CD4-positive, alpha-beta T cell (primary cell): ENCODE data around the gene ZFP57. TPM values are rescaled to one million over a fixed set of nuclear protein-coding genes. Genes with fewer than 3 reads are reported as not detected.

ENCODE experiments used
- ATAC-seq: fragments of 200-7000 bp; cut with Tn5 transposase; one replicate; pipeline ENCODE4 v1.10.0; 2022; ENCODE audit warnings: mild to moderate bottlenecking; ENCODE audit not compliant: poor library complexity
- CTCF ChIA-PET: fragments of 350-600 bp; sonication (Branson Sonifier 250); formaldehyde crosslinking; loops from one replicate; lab custom pipeline; 2021; ENCODE audit warnings: antibody characterized with exemption, inconsistent platforms; lab: Charles Lee
- POLR2A ChIA-PET: fragments of 350-600 bp; sonication (Branson Sonifier 250); formaldehyde crosslinking; loops from one replicate; lab custom pipeline; 2021; ENCODE audit warnings: antibody characterized with exemption, inconsistent platforms; lab: Charles Lee
- DNase-seq, 14 experiments: peaks; one replicate each; pipeline ENCODE4 v3.0.0-alpha.2; 2013 to 2020; ENCODE audit warnings: mixed read lengths in 2 of 14
- H3K27ac ChIP-seq, 2 donors: one replicate each; pipeline versions ENCODE4 v1.5.1 to v1.7.0; 2013; ENCODE audit warnings: low read length in 2 of 2, low read depth in 1 of 2, mild to moderate bottlenecking in 1 of 2
- H3K27me3 ChIP-seq, 2 experiments: 1 replicate in 1 of 2; 2 replicates in 1 of 2; pipeline versions ENCODE4 v1.6.1 to v1.7.0; 2013; ENCODE audit warnings: low read length in 2 of 2, control low read depth in 1 of 2, mild to moderate bottlenecking in 1 of 2, moderate library complexity in 1 of 2; ENCODE audit not compliant: insufficient read depth in 2 of 2, control insufficient read depth in 1 of 2
- H3K36me3 ChIP-seq: one replicate; pipeline ENCODE4 v1.6.1; 2013; ENCODE audit warnings: low read length, control low read depth; ENCODE audit not compliant: insufficient read depth
- H3K4me1 ChIP-seq: one replicate; pipeline ENCODE4 v1.6.1; 2013; ENCODE audit warnings: low read length, control low read depth; ENCODE audit not compliant: insufficient read depth
- H3K4me3 ChIP-seq: one replicate; pipeline ENCODE4 v1.5.1; 2013; ENCODE audit warnings: mild to moderate bottlenecking, low read length, moderate library complexity
- H3K9me3 ChIP-seq, 2 experiments: 1 replicate in 1 of 2; 2 replicates in 1 of 2; pipeline versions ENCODE4 v1.6.1 to v1.7.0; 2013; ENCODE audit warnings: low read length in 2 of 2, mild to moderate bottlenecking in 2 of 2, control low read depth in 1 of 2, moderate library complexity in 1 of 2; ENCODE audit not compliant: control insufficient read depth in 1 of 2, insufficient read depth in 1 of 2
- H3K27ac Mint-ChIP-seq: one replicate; pipeline ENCODE4 v1.8.0; 2020; ENCODE audit warnings: mixed read lengths
- H3K27me3 Mint-ChIP-seq: one replicate; pipeline ENCODE4 v1.8.0; 2021; ENCODE audit warnings: mixed read lengths
- H3K36me3 Mint-ChIP-seq: one replicate; pipeline ENCODE4 v1.8.0; 2021; ENCODE audit warnings: low read depth, mixed read lengths
- H3K4me1 Mint-ChIP-seq: one replicate; pipeline ENCODE4 v1.8.0; 2021; ENCODE audit warnings: low read depth, mixed read lengths
- H3K4me3 Mint-ChIP-seq: one replicate; pipeline ENCODE4 v1.8.0; 2020; ENCODE audit warnings: mild to moderate bottlenecking, mixed read lengths
- H3K9me3 Mint-ChIP-seq: one replicate; pipeline ENCODE4 v1.8.0; 2020; ENCODE audit warnings: mixed read lengths
- intact Hi-C, 2 experiments: fragments of 100-400 bp; cut with DNase I in 1 of 2; cut with micrococcal nuclease in 1 of 2; formaldehyde crosslinking; loops; one replicate each; pipeline versions ENCODE4 v1.15.1 to v1.9.0; 2023 to 2025; cut with DNase I, micrococcal nuclease
- total RNA-seq, 174 experiments: library from RNA in 2 of 174; stranded (reverse) in 2 of 174; gene quantifications; one replicate each; pipeline ENCODE4 v1.2.3 and lab custom pipeline; 2021 to 2026
- TF ChIP-seq, protein P1 (sequence below): fragments of 200-600 bp; IDR thresholded peaks from one replicate; pipeline ENCODE4 v1.8.0; 2022; ENCODE audit warnings: antibody characterized with exemption, mild to moderate bottlenecking

ZFP57 gene
- total RNA-seq, 2 experiments from 2014 or later: not detected

- H3K9me3 Mint-ChIP-seq: no peaks in the 10 kb centered on the region
- ChIA-PET CTCF (interaction anchor here (3.1 to 4.7 kb wide), 3 partner anchors 9 to 13 kb away, joined by 12 to 45 read pairs (median 14); no protein-coding TSS in a partner anchor), POLR2A (interaction anchor here (0.8 to 3.6 kb wide), 5 partner anchors 8 to 14 kb away, joined by 4 to 60 read pairs (median 11); partner anchors contain the start of gene GABBR1)
- no peaks in the 10 kb centered on the region for H3K36me3 Mint-ChIP-seq
- H3K4me3 Mint-ChIP-seq: peak overlapping the region; percentile 69
- ATAC-seq (peak; percentile 93), DNase-seq (peak in 9 of 14 experiments; percentile 13 to 74 (median 44))
- H3K36me3 ChIP-seq: no peaks in the 10 kb centered on the region
- H3K27me3 ChIP-seq: no peaks in the 10 kb centered on the region
- H3K27ac ChIP-seq: peak overlapping the region in 1 of 2 donors; percentile 42
- intact Hi-C loops: no loop called here
- peaks cover 28% of the 10 kb centered on the region for H3K4me1 Mint-ChIP-seq
- H3K27ac Mint-ChIP-seq: peak overlapping the region; percentile 95
- TF ChIP-seq, protein P1, sequence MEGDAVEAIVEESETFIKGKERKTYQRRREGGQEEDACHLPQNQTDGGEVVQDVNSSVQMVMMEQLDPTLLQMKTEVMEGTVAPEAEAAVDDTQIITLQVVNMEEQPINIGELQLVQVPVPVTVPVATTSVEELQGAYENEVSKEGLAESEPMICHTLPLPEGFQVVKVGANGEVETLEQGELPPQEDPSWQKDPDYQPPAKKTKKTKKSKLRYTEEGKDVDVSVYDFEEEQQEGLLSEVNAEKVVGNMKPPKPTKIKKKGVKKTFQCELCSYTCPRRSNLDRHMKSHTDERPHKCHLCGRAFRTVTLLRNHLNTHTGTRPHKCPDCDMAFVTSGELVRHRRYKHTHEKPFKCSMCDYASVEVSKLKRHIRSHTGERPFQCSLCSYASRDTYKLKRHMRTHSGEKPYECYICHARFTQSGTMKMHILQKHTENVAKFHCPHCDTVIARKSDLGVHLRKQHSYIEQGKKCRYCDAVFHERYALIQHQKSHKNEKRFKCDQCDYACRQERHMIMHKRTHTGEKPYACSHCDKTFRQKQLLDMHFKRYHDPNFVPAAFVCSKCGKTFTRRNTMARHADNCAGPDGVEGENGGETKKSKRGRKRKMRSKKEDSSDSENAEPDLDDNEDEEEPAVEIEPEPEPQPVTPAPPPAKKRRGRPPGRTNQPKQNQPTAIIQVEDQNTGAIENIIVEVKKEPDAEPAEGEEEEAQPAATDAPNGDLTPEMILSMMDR: no peak
- H3K4me1 ChIP-seq: peaks cover 22% of the 10 kb centered on the region
- H3K27me3 Mint-ChIP-seq: no peaks in the 10 kb centered on the region
- H3K9me3 ChIP-seq: no peaks in the 10 kb centered on the region
- H3K4me3 ChIP-seq: no peak overlapping the region
Observed at GRCh38 chr6:29641430-29642148, 39.4 kb downstream of the ZFP57 start.

GRCh38 chr6:29637247-29637646 is 43.7 kb downstream of the ZFP57 start:
- H3K27ac ChIP-seq: no peak overlapping the region
- no peak overlapping the region for H3K4me3 Mint-ChIP-seq
- H3K36me3 ChIP-seq: no peaks in the 10 kb centered on the region
- H3K27ac Mint-ChIP-seq: no peak overlapping the region
- no peak for DNase-seq
- H3K4me1 ChIP-seq: peaks cover 26% of the 10 kb centered on the region
- peaks cover 34% of the 10 kb centered on the region for H3K4me1 Mint-ChIP-seq
- no peaks in the 10 kb centered on the region for H3K27me3 ChIP-seq
- no peak overlapping the region for H3K4me3 ChIP-seq
- no peaks in the 10 kb centered on the region for H3K27me3 Mint-ChIP-seq
- no peaks in the 10 kb centered on the region for H3K36me3 Mint-ChIP-seq
- H3K9me3 Mint-ChIP-seq: no peaks in the 10 kb centered on the region
- H3K9me3 ChIP-seq: no peaks in the 10 kb centered on the region
- CTCF ChIA-PET: interaction anchor here (1.7 kb wide), 1 partner anchor 16 kb away, joined by 5 read pairs; no protein-coding TSS in a partner anchor
- TF ChIP-seq, protein P1: no peak
- intact Hi-C loops: no loop called here
- POLR2A ChIA-PET: interaction anchor here (2.0 kb wide), 1 partner anchor 13 kb away, joined by 4 read pairs; no protein-coding TSS in a partner anchor
- no peak for ATAC-seq

GRCh38 chr6:29633534-29633905 is 47.4 kb downstream of the ZFP57 start:
- ATAC-seq (no peak), DNase-seq (peak in 1 of 14 experiments; percentile 24)
- Histone ChIP-seq H3K36me3 (no peaks in the 10 kb centered on the region), H3K27ac (peak overlapping the region in 1 of 2 donors; percentile 56), H3K9me3 (no peaks in the 10 kb centered on the region), H3K4me3 (peak overlapping the region; percentile 74), H3K27me3 (no peaks in the 10 kb centered on the region), H3K4me1 (peaks cover 38% of the 10 kb centered on the region)
- Mint-ChIP-seq H3K4me3 (peak overlapping the region; percentile 74), H3K4me1 (peaks cover 51% of the 10 kb centered on the region), H3K36me3 (peaks cover 5% of the 10 kb centered on the region), H3K9me3 (no peaks in the 10 kb centered on the region), H3K27me3 (no peaks in the 10 kb centered on the region), H3K27ac (peak overlapping the region; percentile 68)
- ChIA-PET CTCF (interaction anchor here (1.6 to 2.2 kb wide), 3 partner anchors 14 to 20 kb away, joined by 3 to 16 read pairs (median 12); no protein-coding TSS in a partner anchor), POLR2A (interaction anchor here (1.1 to 3.4 kb wide), 6 partner anchors 8 to 75 kb away, joined by 3 to 33 read pairs (median 6); no protein-coding TSS in a partner anchor)
- TF ChIP-seq, protein P1: no peak
- intact Hi-C loops: loop anchor here in 1 of 2 experiments (1.0 kb wide), 1 partner anchor 15 kb away; no protein-coding TSS in a partner anchor
